ENCODE results near the gene AGAP4.
"Not testable (repeated sequence)": the region's sequence is repeated elsewhere in the genome, so short reads cannot be mapped to it uniquely, and the experiment has no call there.

Gene AGAP4

DNA sequence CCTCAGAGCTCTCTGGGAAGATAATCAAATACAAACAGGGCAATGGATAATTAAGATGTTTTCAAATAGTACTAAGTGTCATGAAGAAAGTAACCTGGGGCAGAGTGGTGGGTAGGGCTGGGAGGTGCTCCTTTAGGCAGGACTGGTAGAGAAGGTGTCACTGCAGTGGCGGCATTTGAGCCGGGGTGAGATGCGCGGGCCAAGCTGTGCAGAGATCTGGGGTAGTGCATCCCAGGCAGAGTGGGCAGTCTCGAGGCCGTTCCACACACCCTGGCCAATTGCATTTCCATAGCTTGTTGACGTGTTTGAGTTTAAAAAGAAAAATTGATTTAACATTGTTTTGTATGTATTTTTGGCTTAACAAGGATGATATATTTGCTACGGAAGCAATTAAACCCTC, 57.3 kb downstream of the AGAP4 start:
- DNase-seq: not testable (repeated sequence)

- not testable (repeated sequence) for DNase-seq
These were observed 60.0 kb downstream of the AGAP4 start for GRCh38 chr10:45787212-45787741.

DNA sequence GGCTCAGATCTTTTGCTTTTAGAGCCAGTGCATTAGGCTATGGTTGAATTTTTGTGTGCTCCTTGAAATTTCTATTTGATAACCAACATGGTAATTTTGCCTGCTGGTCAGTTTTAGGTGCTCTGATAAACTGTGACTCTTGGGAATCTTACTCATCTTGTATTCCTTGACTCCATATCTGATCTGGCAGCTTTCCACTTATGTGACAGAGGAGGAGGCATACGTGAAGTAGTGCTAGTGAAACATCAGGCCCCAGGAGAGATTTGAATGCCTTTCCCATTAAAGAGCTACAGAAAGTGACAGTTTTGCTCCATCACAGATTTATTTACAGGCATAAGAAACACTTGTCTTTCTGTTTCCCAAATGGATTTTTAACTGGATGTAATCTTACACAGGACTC, 61.1 kb downstream of the AGAP4 start:
- not testable (repeated sequence) for DNase-seq
